ENCODE data around the gene ZFAND2A. TPM values are rescaled to one million over a fixed set of nuclear protein-coding genes. Genes with fewer than 3 reads are reported as not detected.
"Not testable (repeated sequence)": the region's sequence is repeated elsewhere in the genome, so short reads cannot be mapped to it uniquely, and the experiment has no call there.

The ZFAND2A gene
- total and polyA plus RNA-seq, 3 experiments from 2014 or later = 27.8 to 45.6 (median 28.5) TPM

GRCh38 chr7:1196950-1197349 is 37.0 kb upstream of the ZFAND2A start:
- H3K4me3 ChIP-seq (ENCODE audit: low read length) = no peak overlapping the region

GRCh38 chr7:1196441-1196840 is 36.4 kb upstream of the ZFAND2A start:
- H3K27ac ChIP-seq (ENCODE audit: low read depth, low read length); H3K36me3 ChIP-seq (ENCODE audit: insufficient read depth, low read length); H3K4me1 ChIP-seq (ENCODE audit: insufficient read depth, low read length); H3K9me3 Mint-ChIP-seq; DNase-seq; H3K4me1 Mint-ChIP-seq; H3K27me3 ChIP-seq (ENCODE audit: insufficient read depth, low read length, poor library complexity, severe bottlenecking); H3K9me3 ChIP-seq (ENCODE audit: low read length); H3K27ac Mint-ChIP-seq; H3K36me3 Mint-ChIP-seq; H3K4me3 ChIP-seq (ENCODE audit: low read length); POLR2A ChIA-PET; CTCF ChIA-PET; H3K4me3 Mint-ChIP-seq: not testable (repeated sequence)
- H3K27me3 Mint-ChIP-seq = peaks cover 7 to 23% of the 10 kb centered on the region in 2 donors

More at GRCh38 chr7:1196950-1197349, 37.0 kb upstream of the ZFAND2A start:
- H3K9me3 Mint-ChIP-seq = no peaks in the 10 kb centered on the region
- peaks cover 4 to 6% (median 5%) of the 10 kb centered on the region in 3 donors for H3K4me1 Mint-ChIP-seq
- DNase-seq = no peak
- ChIA-PET CTCF (no interaction called here), POLR2A (no interaction called here)
- peaks cover 9 to 18% of the 10 kb centered on the region in 2 donors for H3K27me3 Mint-ChIP-seq
- Histone ChIP-seq H3K27ac (ENCODE audit: low read depth, low read length) (no peak overlapping the region), H3K4me1 (ENCODE audit: insufficient read depth, low read length) (peaks cover 3% of the 10 kb centered on the region), H3K27me3 (ENCODE audit: insufficient read depth, low read length, poor library complexity, severe bottlenecking) (peaks cover 3% of the 10 kb centered on the region), H3K9me3 (ENCODE audit: low read length) (no peaks in the 10 kb centered on the region), H3K36me3 (ENCODE audit: insufficient read depth, low read length) (no peaks in the 10 kb centered on the region)
- no peaks in the 10 kb centered on the region for H3K36me3 Mint-ChIP-seq
- no peak overlapping the region for H3K27ac Mint-ChIP-seq
- no peak overlapping the region for H3K4me3 Mint-ChIP-seq

GRCh38 chr7:1193593-1194424 is 33.8 kb upstream of the ZFAND2A start:
- Mint-ChIP-seq H3K4me3 (no peak overlapping the region), H3K27ac (no peak overlapping the region), H3K36me3 (peaks cover 0 to 5% (median 0%) of the 10 kb centered on the region in 3 donors), H3K27me3 (peaks cover 12 to 23% of the 10 kb centered on the region in 2 donors), H3K9me3 (no peaks in the 10 kb centered on the region), H3K4me1 (peaks cover 4 to 9% (median 5%) of the 10 kb centered on the region in 3 donors)
- no peaks in the 10 kb centered on the region for H3K9me3 ChIP-seq (ENCODE audit: low read length)
- H3K27ac ChIP-seq (ENCODE audit: low read depth, low read length) = no peak overlapping the region
- H3K27me3 ChIP-seq (ENCODE audit: insufficient read depth, low read length, poor library complexity, severe bottlenecking) = peaks cover 3% of the 10 kb centered on the region
- ChIA-PET CTCF (interaction anchor here (0.9 to 1.8 kb wide), 3 partner anchors 18 to 238 kb away, joined by 3 to 5 read pairs (median 5); no protein-coding TSS in a partner anchor), POLR2A (no interaction called here)
- DNase-seq = peak in 1 of 5 donors; percentile 34
- H3K4me3 ChIP-seq (ENCODE audit: low read length) = no peak overlapping the region
- H3K36me3 ChIP-seq (ENCODE audit: insufficient read depth, low read length) = no peaks in the 10 kb centered on the region
- H3K4me1 ChIP-seq (ENCODE audit: insufficient read depth, low read length) = peaks cover 3% of the 10 kb centered on the region

GRCh38 chr7:1192171-1192676 is 32.2 kb upstream of the ZFAND2A start:
- Mint-ChIP-seq H3K27ac (peak overlapping the region in 5 of 8 donors; percentile 16 to 68 (median 50)), H3K36me3 (peaks cover 0 to 5% (median 0%) of the 10 kb centered on the region in 3 donors), H3K4me3 (peak overlapping the region in 2 of 7 donors; percentile 9 to 11), H3K27me3 (peaks cover 12 to 28% of the 10 kb centered on the region in 2 donors), H3K9me3 (no peaks in the 10 kb centered on the region), H3K4me1 (peaks cover 4 to 9% (median 5%) of the 10 kb centered on the region in 3 donors)
- no peaks in the 10 kb centered on the region for H3K36me3 ChIP-seq (ENCODE audit: insufficient read depth, low read length)
- peaks cover 3% of the 10 kb centered on the region for H3K4me1 ChIP-seq (ENCODE audit: insufficient read depth, low read length)
- no peak overlapping the region for H3K27ac ChIP-seq (ENCODE audit: low read depth, low read length)
- no peak for DNase-seq
- POLR2A ChIA-PET = interaction anchor here (0.6 kb wide), 1 partner anchor 16 kb away, joined by 4 read pairs; no protein-coding TSS in a partner anchor
- H3K4me3 ChIP-seq (ENCODE audit: low read length) = no peak overlapping the region
- H3K27me3 ChIP-seq (ENCODE audit: insufficient read depth, low read length, poor library complexity, severe bottlenecking) = peaks cover 3% of the 10 kb centered on the region
- CTCF ChIA-PET = interaction anchor here (1.6 to 2.8 kb wide), 2 partner anchors 16 to 199 kb away, joined by 3 to 15 read pairs; no protein-coding TSS in a partner anchor
- no peaks in the 10 kb centered on the region for H3K9me3 ChIP-seq (ENCODE audit: low read length)

GRCh38 chr7:1189986-1190772 is 30.2 kb upstream of the ZFAND2A start:
- Histone ChIP-seq H3K9me3 (ENCODE audit: low read length) (no peaks in the 10 kb centered on the region), H3K4me3 (ENCODE audit: low read length) (no peak overlapping the region), H3K36me3 (ENCODE audit: insufficient read depth, low read length) (no peaks in the 10 kb centered on the region), H3K4me1 (ENCODE audit: insufficient read depth, low read length) (peaks cover 3% of the 10 kb centered on the region), H3K27ac (ENCODE audit: low read depth, low read length) (no peak overlapping the region), H3K27me3 (ENCODE audit: insufficient read depth, low read length, poor library complexity, severe bottlenecking) (peaks cover 8% of the 10 kb centered on the region)
- DNase-seq = no peak
- H3K27me3 Mint-ChIP-seq = peaks cover 16 to 46% of the 10 kb centered on the region in 2 donors
- ChIA-PET POLR2A (no interaction called here), CTCF (interaction anchor here (1.0 to 2.8 kb wide), 3 partner anchors 14 to 197 kb away, joined by 3 to 15 read pairs (median 3); no protein-coding TSS in a partner anchor)
- H3K36me3 Mint-ChIP-seq = peaks cover 0 to 5% (median 0%) of the 10 kb centered on the region in 3 donors
- no peak overlapping the region for H3K27ac Mint-ChIP-seq
- H3K4me1 Mint-ChIP-seq = peaks cover 4 to 9% (median 5%) of the 10 kb centered on the region in 3 donors
- peak overlapping the region in 1 of 7 donors; percentile 18 for H3K4me3 Mint-ChIP-seq
- no peaks in the 10 kb centered on the region for H3K9me3 Mint-ChIP-seq

GRCh38 chr7:1188720-1189294 is 28.8 kb upstream of the ZFAND2A start:
- peaks cover 17 to 50% of the 10 kb centered on the region in 2 donors for H3K27me3 Mint-ChIP-seq
- peaks cover 4% of the 10 kb centered on the region for H3K27me3 ChIP-seq (ENCODE audit: insufficient read depth, low read length, poor library complexity, severe bottlenecking)

GRCh38 chr7:1187127-1187526 is 27.1 kb upstream of the ZFAND2A start:
- ChIA-PET CTCF (interaction anchor here (1.6 to 3.0 kb wide), 2 partner anchors 11 to 121 kb away, joined by 3 to 12 read pairs; no protein-coding TSS in a partner anchor), POLR2A (no interaction called here)
- Histone ChIP-seq H3K27ac (ENCODE audit: low read depth, low read length) (no peak overlapping the region), H3K27me3 (ENCODE audit: insufficient read depth, low read length, poor library complexity, severe bottlenecking) (peaks cover 4% of the 10 kb centered on the region), H3K36me3 (ENCODE audit: insufficient read depth, low read length) (no peaks in the 10 kb centered on the region), H3K4me1 (ENCODE audit: insufficient read depth, low read length) (peaks cover 7% of the 10 kb centered on the region), H3K4me3 (ENCODE audit: low read length) (no peak overlapping the region), H3K9me3 (ENCODE audit: low read length) (no peaks in the 10 kb centered on the region)
- DNase-seq = no peak
- Mint-ChIP-seq H3K27ac (no peak overlapping the region), H3K9me3 (no peaks in the 10 kb centered on the region), H3K4me1 (peaks cover under 1 to 5% (median 2%) of the 10 kb centered on the region in 3 donors), H3K27me3 (peaks cover 20 to 52% of the 10 kb centered on the region in 2 donors), H3K36me3 (peaks cover 0 to 5% (median 0%) of the 10 kb centered on the region in 3 donors), H3K4me3 (no peak overlapping the region)

More at GRCh38 chr7:1188720-1189294, 28.8 kb upstream of the ZFAND2A start:
- Histone ChIP-seq H3K4me3 (ENCODE audit: low read length) (no peak overlapping the region), H3K9me3 (ENCODE audit: low read length) (no peaks in the 10 kb centered on the region), H3K4me1 (ENCODE audit: insufficient read depth, low read length) (peaks cover 3% of the 10 kb centered on the region), H3K36me3 (ENCODE audit: insufficient read depth, low read length) (no peaks in the 10 kb centered on the region), H3K27ac (ENCODE audit: low read depth, low read length) (no peak overlapping the region)
- no peak for DNase-seq
- ChIA-PET CTCF (interaction anchor here (0.6 kb wide), 1 partner anchor 23 kb away, joined by 3 read pairs; no protein-coding TSS in a partner anchor), POLR2A (no interaction called here)
- H3K4me3 Mint-ChIP-seq = no peak overlapping the region
- H3K4me1 Mint-ChIP-seq = peaks cover 4 to 9% (median 5%) of the 10 kb centered on the region in 3 donors
- H3K9me3 Mint-ChIP-seq = no peaks in the 10 kb centered on the region
- no peak overlapping the region for H3K27ac Mint-ChIP-seq
- peaks cover 0 to 5% (median 0%) of the 10 kb centered on the region in 3 donors for H3K36me3 Mint-ChIP-seq

All from CD8-positive, alpha-beta memory T cell (primary cell).